NCI-H446 treated with DMSO at 0.1 percent for 48 hours (cell line): ENCODE measurements around the gene KDM5C.
"Not testable (repeated sequence)": the region's sequence is repeated elsewhere in the genome, so short reads cannot be mapped to it uniquely, and the experiment has no call there.

Source experiments
- DNase-seq: peaks from one replicate; lab custom pipeline; 2025; lab: John Stamatoyannopoulos, UW

The KDM5C gene

DNA sequence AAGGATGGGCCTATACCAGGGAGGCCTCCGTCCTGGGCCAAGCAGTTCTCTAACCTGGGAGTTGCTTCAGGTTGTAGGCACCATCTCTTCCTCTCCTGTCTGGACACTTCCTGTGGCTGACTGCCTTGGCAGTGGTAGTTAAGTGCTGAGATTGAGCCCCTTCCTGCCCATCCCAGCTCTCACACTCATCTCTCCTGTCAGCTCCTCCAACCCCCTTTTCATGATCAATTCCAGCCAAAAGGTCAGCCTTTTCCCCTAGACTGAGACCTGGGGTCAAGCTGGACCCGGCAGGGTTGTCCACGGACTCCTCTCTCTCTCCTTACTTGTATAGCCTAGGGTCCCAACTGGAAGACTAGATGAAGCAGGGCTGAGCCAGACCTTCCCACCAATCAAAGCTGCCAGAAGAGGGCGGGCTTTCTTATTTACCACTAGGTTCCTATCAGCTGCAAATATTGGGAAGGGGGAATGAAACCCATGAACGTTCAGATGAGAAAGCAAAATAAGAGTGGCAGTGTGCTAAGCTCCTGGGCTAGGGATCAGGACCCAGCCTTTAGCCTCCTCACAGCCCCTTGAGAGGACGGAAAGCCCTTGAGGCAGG, 34.5 kb downstream of the KDM5C start:
- DNase-seq = no peak

DNA sequence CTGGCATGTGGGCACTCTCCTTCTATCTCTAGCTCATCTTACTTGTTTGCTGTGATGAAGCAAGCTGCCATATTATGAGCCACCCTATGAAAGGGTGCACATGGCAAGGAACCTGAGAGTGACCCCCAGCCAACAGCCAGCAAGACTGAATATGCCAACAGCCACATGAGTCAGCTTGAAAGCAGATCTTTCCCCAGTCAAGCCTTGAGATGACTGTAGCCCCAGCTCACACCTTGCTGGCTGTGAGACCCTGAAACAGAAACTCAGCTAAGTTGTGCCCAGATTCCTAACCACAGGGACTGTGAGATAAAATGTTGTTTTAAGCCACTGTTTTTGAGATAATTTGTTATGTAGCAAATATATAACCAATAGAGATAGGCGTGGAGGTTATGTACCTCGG, 36.2 kb downstream of the KDM5C start:
- DNase-seq = no peak

DNA sequence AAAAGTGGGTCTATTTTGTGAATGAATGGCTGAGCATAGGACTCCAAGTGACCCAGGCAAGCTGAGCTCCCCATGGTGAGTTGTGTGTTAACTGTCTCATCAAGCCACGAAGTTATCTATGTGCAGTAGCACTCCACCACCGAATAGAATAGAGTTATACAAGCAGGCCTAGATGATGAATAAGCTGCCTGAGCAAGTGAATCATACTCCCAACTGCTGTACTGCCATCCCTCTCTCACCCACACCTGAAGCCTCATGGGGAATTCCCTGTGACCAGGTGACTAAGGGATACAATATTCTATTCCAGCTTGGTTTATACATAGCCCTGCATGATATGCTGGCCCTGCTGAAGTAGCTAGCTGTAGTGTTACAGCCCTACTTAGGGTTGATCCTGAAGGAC, 38.7 kb downstream of the KDM5C start:
- no peak for DNase-seq

DNA sequence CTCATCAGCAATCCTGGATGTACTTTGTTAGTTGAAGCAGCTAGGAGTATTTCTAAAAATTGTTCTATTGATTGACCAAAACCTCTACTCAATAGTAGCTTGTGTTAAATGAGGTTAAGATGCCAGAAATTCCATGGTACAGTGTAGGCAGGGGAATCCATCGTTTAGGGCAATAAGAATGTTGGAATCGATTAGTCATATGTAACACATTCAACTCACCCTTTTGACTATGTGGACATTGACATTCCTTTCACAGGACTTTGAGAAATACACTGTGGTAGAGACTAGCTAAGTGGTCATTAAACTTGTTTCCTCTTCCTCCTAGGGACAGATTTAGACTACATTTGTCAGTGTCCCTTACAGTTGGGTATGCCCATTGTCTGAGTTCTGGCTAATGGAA, 40.2 kb downstream of the KDM5C start:
- no peak for DNase-seq

- no peak for DNase-seq
Measured at GRCh38 chrX:53171356-53171755, 53.7 kb downstream of the KDM5C start.

DNA sequence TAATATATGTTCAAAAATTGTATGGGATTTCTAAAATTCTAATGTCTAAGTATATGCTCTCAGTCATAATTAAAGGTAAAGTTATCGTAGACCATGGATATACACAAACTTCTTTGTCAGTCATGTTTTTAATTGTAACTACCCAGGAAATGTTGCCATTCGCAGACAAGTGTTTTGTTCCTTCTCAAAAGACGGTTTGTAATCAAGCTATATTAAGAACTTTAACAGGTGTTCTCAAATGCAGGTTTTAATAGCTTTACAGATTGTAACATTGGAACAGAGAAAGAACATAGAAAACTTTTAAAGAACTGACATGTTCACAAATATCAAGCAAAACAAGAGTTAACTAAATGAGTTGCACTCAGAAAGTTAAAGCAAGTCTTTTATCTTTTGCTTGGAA, 58.9 kb downstream of the KDM5C start:
- no peak for DNase-seq

- not testable (repeated sequence) for DNase-seq
Measured at GRCh38 chrX:53164566-53164965, 60.4 kb downstream of the KDM5C start.

GRCh38 chrX:53163436-53163835, 61.6 kb downstream of the KDM5C start:
- no peak for DNase-seq

- no peak for DNase-seq
Measured at GRCh38 chrX:53160297-53160983, 64.6 kb downstream of the KDM5C start.

- no peak for DNase-seq
Measured at GRCh38 chrX:53159184-53159583, 65.8 kb downstream of the KDM5C start.

DNA sequence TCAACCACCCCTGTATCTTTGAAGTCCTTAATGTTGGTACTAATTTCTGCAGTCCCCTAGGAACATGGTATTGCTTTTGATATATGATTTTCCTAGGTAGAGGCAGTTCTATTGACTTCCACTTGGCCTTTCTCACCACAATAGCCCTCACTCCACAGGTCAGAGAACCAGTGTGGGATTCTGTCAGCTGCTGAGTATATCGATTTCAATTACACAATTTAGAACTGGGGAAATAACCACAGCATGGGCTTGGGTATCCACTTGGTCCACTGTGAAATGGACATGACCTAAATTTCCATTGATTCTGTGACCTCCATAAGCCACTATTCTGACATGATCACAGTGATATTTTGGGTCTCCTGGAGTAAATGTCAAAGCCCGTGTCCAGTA, 68.8 kb downstream of the KDM5C start:
- no peak for DNase-seq

DNA sequence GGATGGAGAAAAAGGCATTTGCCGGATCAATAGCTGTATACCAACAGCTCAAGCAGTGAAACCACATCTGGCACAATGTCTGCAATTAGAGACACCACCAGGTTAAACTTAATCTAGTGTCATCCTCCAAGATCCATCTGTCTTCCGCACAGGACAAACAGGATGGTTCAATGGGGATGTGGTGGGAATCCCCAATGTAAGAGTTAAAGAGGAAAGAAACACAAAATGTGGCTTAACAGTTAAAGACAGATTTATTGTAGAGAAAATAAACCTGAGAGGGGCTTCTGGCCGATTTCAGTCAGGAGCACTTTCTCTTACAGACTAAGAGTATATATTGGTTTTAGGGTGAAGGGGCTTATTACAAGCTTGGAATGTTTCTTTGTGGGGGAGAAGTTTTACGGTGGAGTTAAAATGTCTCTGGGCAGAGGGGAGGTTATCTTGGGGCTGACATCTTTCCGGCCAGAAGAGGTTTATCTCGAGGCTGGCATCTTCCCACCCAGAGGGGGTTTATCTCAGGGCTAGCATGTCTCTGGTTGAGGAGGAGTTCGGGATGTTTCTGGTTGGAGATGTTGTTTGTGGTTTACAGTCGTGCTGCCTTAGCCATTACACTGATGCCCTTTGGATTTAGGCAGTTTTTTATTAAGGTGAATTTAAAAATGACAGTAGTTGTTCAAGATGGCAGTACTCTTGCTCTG, 69.3 kb downstream of the KDM5C start:
- no peak for DNase-seq

- DNase-seq = no peak
Measured at GRCh38 chrX:53153581-53153980, 71.4 kb downstream of the KDM5C start.
